ENCODE results near the gene HRAS. TPM values are rescaled to one million over a fixed set of nuclear protein-coding genes. Genes with fewer than 3 reads are reported as not detected.
A peak's percentile ranks its signal among the peaks of the same experiment; 100 is the strongest.

The HRAS gene
- polyA plus RNA-seq, 3 donors = 10.1 to 32.9 (median 10.3) TPM

DNA sequence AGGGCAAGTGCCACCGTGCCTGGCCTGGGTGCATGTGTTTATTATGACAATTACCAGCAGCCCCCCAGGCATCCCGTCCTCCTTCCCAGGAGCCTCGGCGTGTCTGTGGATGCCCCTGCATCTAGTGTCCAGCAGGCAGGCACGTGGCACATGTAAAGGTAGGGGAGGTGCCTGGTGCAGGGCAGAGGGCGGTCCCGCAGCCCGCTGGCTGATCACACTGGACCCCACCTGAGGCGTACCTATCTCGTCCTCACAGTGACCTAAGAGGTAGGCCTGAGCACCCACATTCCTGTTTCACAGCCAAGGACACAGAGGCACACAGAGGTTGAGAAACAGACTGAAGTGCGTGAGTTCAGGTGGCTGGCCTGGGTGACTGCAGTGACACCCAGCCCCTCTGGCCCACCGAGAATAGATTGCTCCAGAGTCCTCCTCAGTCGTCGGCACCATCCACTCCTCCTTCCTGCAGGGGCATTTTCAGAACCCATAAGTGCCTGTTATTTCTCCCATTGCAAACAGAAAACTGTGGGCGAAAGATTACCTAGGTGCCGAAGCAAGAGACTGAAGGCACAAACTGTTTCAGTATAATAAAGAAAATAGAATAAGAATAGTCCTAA lies 37.9 kb upstream of the HRAS start:
- DNase-seq = no peak
- Histone ChIP-seq H3K36me3 (replicated peaks in 1 of 2; ENCODE audit: control insufficient read depth in 1 of 2, insufficient read depth in 2 of 2, low read length in 2 of 2) (no peaks in the 10 kb centered on the region), H3K4me3 (replicated peaks in 1 of 3; ENCODE audit: low read depth in 2 of 3, low read length in 3 of 3) (no peak overlapping the region), H3K9ac (ENCODE audit: insufficient read depth, low read length, poor library complexity, severe bottlenecking) (no peak overlapping the region), H3K27me3 (ENCODE audit: control insufficient read depth in 2 of 2, insufficient read depth in 2 of 2, low read length in 2 of 2) (peaks cover 8 to 45% of the 10 kb centered on the region in 2 donors), H2AFZ (ENCODE audit: insufficient read depth, low read depth, low read length, poor library complexity, severe bottlenecking) (no peak overlapping the region), H3K4me1 (ENCODE audit: control insufficient read depth in 1 of 2, insufficient read depth in 2 of 2, low read length in 2 of 2) (peaks cover 28 to 38% of the 10 kb centered on the region in 2 donors), H3K4me2 (replicated peaks; ENCODE audit: extremely low read depth, low read length, poor library complexity, severe bottlenecking) (no peak overlapping the region), H3K27ac (ENCODE audit: low read depth in 1 of 2, low read length in 2 of 2) (no peak overlapping the region), H3K79me2 (ENCODE audit: insufficient read depth, low read length) (peaks cover 15% of the 10 kb centered on the region), H4K20me1 (ENCODE audit: insufficient read depth, low read length) (peaks cover 16% of the 10 kb centered on the region), H3K9me3 (replicated peaks in 1 of 2; ENCODE audit: control insufficient read depth in 1 of 2, insufficient read depth in 1 of 2, low read length in 2 of 2) (peaks cover 0 to 3% of the 10 kb centered on the region in 2 donors)
- peak overlapping the region in 1 of 2 donors; percentile 71 for H3K4me3 Mint-ChIP-seq
- H3K36me3 Mint-ChIP-seq = peaks cover 0 to 8% of the 10 kb centered on the region in 2 donors
- peaks cover 0 to 20% (median 3%) of the 10 kb centered on the region in 7 donors for H3K9me3 Mint-ChIP-seq
- peaks cover 25% of the 10 kb centered on the region for H3K4me1 Mint-ChIP-seq
- H3K27me3 Mint-ChIP-seq (ENCODE audit: low read depth in 3 of 3) = peaks cover 36 to 58% (median 48%) of the 10 kb centered on the region in 3 donors
- TF ChIP-seq, protein P1, sequence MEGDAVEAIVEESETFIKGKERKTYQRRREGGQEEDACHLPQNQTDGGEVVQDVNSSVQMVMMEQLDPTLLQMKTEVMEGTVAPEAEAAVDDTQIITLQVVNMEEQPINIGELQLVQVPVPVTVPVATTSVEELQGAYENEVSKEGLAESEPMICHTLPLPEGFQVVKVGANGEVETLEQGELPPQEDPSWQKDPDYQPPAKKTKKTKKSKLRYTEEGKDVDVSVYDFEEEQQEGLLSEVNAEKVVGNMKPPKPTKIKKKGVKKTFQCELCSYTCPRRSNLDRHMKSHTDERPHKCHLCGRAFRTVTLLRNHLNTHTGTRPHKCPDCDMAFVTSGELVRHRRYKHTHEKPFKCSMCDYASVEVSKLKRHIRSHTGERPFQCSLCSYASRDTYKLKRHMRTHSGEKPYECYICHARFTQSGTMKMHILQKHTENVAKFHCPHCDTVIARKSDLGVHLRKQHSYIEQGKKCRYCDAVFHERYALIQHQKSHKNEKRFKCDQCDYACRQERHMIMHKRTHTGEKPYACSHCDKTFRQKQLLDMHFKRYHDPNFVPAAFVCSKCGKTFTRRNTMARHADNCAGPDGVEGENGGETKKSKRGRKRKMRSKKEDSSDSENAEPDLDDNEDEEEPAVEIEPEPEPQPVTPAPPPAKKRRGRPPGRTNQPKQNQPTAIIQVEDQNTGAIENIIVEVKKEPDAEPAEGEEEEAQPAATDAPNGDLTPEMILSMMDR (IDR thresholded peaks at IDR 0.05) = no peak
- no peak overlapping the region for H3K27ac Mint-ChIP-seq
- WGBS (ENCODE audit: insufficient coverage) = 98% methylated on average over 9 of the region's 16 CpGs
- intact Hi-C loops (cut with micrococcal nuclease) = no loop called here

GRCh38 chr11:571802-572185 lies 36.4 kb upstream of the HRAS start:
- peaks cover 0 to 21% (median 5%) of the 10 kb centered on the region in 7 donors for H3K9me3 Mint-ChIP-seq
- peaks cover 13% of the 10 kb centered on the region for H3K4me1 Mint-ChIP-seq
- no peak overlapping the region for H3K27ac Mint-ChIP-seq
- peaks cover 0 to 7% of the 10 kb centered on the region in 2 donors for H3K36me3 Mint-ChIP-seq
- Histone ChIP-seq H3K4me1 (ENCODE audit: control insufficient read depth in 1 of 2, insufficient read depth in 2 of 2, low read length in 2 of 2) (peaks cover 18 to 30% of the 10 kb centered on the region in 2 donors), H3K9ac (ENCODE audit: insufficient read depth, low read length, poor library complexity, severe bottlenecking) (no peak overlapping the region), H3K27me3 (ENCODE audit: control insufficient read depth in 2 of 2, insufficient read depth in 2 of 2, low read length in 2 of 2) (peaks cover 8 to 53% of the 10 kb centered on the region in 2 donors), H3K36me3 (replicated peaks in 1 of 2; ENCODE audit: control insufficient read depth in 1 of 2, insufficient read depth in 2 of 2, low read length in 2 of 2) (no peaks in the 10 kb centered on the region), H3K79me2 (ENCODE audit: insufficient read depth, low read length) (peaks cover under 1% of the 10 kb centered on the region), H3K27ac (ENCODE audit: low read depth in 1 of 2, low read length in 2 of 2) (no peak overlapping the region), H3K4me2 (replicated peaks; ENCODE audit: extremely low read depth, low read length, poor library complexity, severe bottlenecking) (no peak overlapping the region), H3K4me3 (replicated peaks in 1 of 3; ENCODE audit: low read depth in 2 of 3, low read length in 3 of 3) (no peak overlapping the region), H2AFZ (ENCODE audit: insufficient read depth, low read depth, low read length, poor library complexity, severe bottlenecking) (no peak overlapping the region), H4K20me1 (ENCODE audit: insufficient read depth, low read length) (peaks cover 1% of the 10 kb centered on the region), H3K9me3 (replicated peaks in 1 of 2; ENCODE audit: control insufficient read depth in 1 of 2, insufficient read depth in 1 of 2, low read length in 2 of 2) (peaks cover 0 to 3% of the 10 kb centered on the region in 2 donors)
- DNase-seq = no peak
- TF ChIP-seq, protein P1 (IDR thresholded peaks at IDR 0.05) = no peak
- intact Hi-C loops (cut with micrococcal nuclease) = no loop called here
- WGBS (ENCODE audit: insufficient coverage) = 89% methylated on average over 8 of the region's 8 CpGs
- H3K4me3 Mint-ChIP-seq = peak overlapping the region in 1 of 2 donors; percentile 59
- peaks cover 37 to 71% (median 56%) of the 10 kb centered on the region in 3 donors for H3K27me3 Mint-ChIP-seq (ENCODE audit: low read depth in 3 of 3)

Measured in CD14-positive monocyte (primary cell).